A172 (cell line): ENCODE measurements around the gene NADSYN1. TPM values are rescaled to one million over a fixed set of nuclear protein-coding genes. Genes with fewer than 3 reads are reported as not detected.
"Not testable (repeated sequence)": the region's sequence is repeated elsewhere in the genome, so short reads cannot be mapped to it uniquely, and the experiment has no call there.

Source experiments
- DNase-seq: peaks from one replicate; pipeline ENCODE4 v3.0.0-alpha.2; 2015; ENCODE audit warnings: low spot score
- total RNA-seq: library from RNA; depleted of rRNA; stranded (reverse); fragments of >200 nt; shearing (Covaris generic); gene quantifications from 2 replicates; pipeline ENCODE4 v1.2.3, GENCODE V29; 2014; rRNA removed

Gene NADSYN1
- total RNA-seq: 45.1 and 47.3 TPM in 2 replicates

DNA sequence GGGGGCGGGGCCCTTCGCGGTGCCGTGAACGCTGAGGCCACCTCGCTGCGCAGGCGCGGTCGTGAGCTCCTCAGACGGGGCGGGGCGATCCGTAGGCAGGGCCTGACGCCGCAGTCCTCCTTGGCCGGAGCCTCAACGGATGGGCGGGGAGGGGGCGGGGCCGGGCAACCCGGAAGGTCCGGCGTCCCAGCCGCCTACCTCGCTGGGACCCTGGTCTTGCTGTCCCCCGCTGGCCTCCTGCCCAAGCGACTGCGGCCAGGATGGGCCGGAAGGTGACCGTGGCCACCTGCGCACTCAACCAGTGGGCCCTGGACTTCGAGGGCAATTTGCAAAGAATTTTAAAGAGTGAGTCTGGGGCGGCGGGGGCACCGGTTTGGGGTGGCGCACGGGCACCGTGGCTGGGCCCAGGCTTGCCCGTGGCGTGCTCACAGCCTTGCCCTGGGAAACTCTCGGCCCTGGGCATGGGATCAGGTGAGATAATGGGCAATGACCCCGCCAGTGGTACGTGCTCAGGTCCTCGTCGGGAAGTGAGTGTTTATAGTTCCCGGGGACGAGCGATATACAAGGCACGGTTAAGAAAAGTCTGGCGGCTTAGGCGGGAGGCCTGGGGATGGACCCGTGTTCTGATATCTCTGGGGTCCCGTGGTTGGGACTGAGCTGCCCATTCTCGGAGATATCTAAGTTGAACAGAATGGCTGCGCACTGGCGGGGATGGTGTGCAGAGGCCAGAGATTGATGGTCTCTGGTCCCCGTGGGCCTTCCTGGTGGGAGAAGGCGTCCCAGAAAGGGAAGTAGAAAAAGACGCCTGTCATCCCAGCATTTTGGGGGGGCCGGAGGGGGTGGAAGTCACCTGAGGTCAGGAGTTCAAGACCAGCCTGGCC, at the start of gene NADSYN1:
TSS of gene NADSYN1 (plus strand) at position 167 of the 881 bp plus-strand sequence. CDS start at position 261, 94 bp downstream.
- peak; percentile 90 for DNase-seq

DNA sequence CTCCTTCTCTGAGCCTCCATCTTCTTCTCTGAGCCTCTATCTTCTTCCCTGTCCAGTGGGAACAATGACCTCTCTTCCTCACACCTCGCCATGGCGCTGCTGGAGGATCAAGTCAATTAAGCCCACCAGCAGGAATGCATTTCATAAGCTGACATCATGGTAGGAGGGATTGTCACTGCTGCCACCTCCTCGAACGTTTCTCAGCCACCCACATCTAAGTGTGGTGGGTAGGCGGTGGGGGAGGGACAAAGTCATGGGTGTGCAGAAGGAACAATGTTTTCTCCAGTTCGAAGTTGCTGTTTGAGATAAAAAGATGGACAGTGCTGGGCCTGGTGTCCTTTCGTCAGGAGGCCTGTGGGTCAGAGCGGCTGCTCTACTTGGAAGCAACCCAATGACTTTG, 48.8 kb upstream of the NADSYN1 start:
- no peak for DNase-seq

DNA sequence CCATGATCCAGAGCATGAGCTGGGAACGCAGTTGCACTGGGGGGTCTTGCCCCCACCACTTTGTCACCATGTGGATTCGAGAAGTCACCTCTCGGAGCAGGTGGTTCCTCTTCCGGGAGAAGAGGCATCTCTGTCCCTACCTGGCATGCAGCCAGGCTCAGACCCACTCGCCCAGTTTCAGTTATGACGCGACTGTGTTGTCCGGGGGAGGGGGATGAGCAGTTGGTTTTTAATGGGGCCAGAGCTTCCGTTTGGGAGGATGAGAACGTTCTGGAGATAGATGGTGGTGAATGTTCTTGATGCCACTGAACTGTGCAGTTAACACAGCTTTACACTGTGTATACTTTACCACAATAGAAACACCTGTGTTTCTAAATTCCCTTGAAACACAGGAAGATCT, 46.3 kb upstream of the NADSYN1 start:
- DNase-seq: no peak

DNA sequence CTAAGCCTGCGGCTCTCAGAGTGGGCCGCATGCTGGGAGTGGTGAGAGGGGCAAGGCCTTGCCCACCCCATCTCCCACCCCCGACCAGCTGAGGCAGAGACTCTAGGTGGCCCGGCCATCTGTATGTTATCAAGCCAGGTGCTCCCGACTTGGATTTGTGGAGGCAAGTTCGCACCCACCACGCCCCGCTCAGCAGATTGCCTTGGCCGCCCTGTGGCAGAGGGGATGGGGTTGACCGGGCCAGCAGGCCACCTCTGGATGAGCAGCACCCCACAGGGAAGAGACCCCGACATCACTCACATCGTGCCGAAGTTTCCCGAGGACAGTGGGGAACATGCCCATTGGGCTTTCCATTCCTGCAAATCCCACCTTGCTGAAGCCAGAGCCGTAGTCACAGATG, 45.6 kb upstream of the NADSYN1 start:
- no peak for DNase-seq

DNA sequence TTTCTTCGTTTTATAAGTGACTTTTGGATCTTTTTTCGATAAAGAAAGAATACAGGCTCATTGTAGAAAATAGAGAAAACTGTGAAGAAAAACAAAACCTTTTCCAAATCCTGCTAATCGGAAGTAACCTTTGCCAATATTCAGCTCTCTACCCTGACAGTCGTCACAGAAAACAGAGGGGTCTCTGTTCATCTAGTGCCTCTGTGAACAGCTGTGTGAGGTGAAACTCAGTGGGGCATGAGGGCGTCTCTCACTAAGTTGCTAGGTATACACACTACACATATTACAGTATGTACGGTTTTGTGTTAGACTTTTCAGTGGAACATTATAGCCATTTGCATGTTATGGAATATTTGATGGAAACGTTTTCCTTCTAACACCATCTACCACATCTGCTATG, 44.2 kb upstream of the NADSYN1 start:
- DNase-seq: no peak

DNA sequence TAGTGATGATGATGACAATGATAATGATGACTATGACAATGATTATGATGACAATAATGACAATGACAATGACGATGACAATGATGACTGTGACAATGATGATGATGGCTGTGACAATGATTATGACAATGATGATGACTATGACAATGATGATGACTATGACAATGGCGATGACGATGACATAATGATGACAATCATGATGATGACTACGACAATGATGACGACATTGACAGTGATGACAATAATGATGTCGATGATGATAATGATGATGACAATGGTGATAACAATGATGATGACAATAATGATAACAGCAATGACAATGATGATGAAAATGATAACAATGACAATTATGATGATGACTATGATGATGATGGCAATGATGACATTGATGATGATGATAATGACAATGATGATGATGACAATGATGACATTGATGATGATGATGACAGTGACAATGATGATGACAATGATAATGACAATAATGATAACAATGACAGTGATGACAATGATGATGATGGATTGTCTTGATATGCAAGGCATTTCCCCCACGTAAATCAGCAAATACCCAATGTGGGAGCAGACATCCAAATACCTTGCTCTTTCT, 42.5 kb upstream of the NADSYN1 start:
- no peak for DNase-seq

DNA sequence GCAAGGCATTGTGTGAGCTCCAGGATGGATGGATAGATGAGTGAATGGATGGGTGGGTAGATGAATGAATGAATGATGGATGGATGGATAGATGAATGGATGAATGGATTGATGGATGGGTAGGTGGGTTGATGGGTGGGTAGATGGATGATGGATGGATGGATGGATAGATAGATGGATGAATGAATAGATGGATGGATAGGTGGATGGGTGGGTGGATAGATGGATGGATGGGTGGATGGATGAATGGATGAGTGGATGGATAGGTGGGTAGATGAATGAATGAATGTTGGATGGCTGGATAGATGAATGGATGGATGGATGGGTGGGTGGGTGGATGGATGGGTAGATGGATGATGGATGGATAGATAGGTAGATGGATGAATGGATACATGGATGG, 38.4 kb upstream of the NADSYN1 start:
- no peak for DNase-seq

DNA sequence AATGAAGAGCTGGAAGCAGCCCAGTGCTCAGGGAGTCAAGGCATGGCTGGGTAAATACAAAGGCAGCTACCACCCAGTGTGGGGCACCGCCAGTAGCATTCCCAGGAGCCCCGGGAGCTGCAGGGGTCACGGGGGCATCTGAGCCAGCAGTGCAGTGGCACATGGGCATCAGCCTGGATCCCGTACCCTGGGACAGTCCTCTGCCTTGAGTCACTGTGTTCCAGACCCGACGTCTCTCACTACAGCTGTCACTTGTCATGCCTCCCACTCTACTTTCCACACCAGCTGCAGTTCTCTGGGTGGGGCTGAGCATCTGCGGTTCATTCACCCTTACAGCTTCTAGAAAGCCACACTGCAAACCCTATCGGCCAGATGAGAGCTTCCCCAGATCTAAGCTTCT, 34.4 kb upstream of the NADSYN1 start:
- no peak for DNase-seq

DNA sequence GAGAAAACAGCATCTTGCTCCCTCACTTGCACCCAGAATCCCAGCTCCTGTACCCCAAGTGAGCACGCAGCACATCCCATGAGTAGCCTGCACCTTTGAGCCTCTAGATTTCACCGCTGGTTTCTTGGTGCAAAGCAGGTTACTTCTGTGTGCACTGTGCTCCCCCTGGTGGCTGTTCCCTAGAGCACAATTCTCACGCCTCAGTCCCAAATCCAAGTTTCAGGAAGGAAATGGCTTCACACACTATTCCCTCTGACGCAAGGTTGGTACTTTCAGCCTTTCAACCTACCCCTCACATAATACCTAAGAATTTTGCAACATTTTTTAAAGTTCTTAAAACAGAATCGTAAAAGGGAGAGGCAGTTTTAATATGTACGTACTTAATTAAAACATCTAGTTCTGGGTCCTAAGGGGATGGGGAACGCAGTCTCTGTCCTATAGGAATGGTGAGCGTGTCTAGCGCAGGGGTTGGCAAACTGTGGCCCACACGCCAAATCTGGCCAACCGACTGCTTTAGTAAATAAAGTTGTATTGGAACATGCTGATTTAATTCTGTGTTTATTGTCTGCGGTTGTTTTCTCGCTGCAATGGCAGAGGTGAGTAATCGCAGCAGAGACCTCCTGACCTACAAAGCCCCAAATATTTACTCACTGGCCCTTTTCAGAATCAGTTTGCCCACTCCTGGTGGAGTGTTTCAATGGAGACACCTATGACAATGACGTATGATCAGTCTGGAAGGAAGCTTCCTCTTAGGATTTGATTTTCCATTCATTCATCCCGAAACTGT, 32.4 kb upstream of the NADSYN1 start:
- DNase-seq: peak; percentile 47

DNA sequence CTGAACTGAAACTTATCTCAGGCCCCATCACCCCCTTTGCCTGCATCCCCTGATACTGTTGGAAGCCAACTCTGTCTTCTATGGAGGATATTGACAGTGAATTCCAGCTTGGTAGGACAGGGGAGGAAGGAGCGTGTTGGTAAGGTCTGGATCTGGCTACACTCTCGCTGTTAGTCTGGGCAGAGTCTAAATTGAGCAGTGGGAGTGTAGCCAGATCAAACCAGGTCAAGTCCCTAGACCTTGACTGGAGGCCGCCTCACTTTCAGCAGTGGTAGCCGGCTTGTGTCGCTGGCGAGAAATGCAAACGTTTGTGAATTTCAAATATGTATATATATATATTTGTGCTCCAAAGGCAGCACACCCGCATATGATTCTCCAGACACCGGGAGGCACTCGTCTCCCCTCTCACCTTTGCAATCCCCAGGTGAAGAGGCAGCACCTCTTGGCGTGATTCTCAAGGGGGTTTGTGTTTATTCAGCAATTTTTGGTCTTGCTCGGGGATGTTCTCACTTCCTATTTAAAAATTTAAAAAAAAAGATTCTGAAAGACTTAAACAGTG, 31.5 kb upstream of the NADSYN1 start:
- DNase-seq: no peak

DNA sequence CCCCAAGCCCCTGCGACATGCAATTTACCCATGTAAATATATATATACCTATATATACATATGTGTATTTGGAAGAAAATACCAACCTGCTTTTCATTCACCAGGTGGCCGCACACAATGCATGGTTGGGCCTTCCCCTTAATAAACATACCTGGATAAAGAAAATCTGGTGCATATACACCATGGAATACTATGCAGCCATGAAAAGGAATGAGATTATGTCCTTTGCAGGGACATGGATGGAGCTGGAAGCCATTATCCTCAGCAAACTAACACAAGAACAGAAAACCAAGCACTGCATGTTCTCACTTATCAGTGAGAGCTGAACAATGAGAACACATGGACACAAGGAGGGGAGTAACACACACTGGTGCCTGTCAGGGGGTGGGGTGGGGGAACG, 30.7 kb upstream of the NADSYN1 start:
- DNase-seq: not testable (repeated sequence)

DNA sequence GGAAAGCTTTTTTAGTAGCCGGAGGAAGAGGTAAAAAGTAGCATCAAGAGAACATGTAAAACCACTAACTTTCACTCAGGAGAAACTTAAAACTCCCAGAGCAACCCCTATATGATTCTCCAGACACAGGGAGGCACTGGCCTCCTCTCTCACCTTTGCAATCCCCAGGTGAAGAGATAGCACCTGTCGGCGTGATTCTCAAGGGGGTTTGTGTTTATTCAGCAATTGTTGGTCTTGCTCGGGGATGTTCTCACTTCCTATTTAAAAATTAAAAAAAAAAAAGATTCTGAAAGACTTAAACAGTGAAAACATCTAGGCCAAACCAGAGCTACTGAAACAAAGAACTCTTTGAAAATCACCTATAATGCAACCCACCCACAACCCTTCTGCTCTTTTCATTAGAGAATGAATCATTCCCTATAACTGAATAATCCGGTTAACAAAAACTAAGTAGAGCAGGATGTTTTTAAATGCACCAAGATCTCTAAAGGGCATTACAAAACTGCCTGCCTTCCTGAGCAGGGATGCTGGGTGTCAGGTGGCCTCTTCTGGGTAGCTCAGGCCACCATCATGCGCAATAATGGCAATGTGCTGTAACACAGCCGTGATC, 29.7 kb upstream of the NADSYN1 start:
- DNase-seq: no peak

DNA sequence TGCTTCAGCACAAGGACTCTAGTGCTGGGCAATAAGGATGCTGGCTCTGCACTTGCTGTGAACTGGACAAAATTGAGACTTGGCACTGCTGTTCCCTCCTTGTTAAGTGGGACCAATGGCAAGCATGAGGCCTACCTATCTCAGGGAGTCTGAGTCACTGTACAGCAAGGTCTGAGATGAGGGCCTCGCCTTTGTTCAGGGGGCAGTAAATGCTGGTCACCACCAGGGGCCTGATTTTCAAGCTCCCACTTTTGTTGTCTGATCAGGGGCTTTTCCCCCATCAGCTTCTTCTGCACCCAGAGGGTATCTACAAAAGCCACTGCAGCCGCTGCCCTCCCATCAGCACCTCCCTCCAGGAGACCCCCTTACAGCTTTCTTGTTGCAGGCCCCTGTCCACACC, 27.6 kb upstream of the NADSYN1 start:
- DNase-seq: no peak

DNA sequence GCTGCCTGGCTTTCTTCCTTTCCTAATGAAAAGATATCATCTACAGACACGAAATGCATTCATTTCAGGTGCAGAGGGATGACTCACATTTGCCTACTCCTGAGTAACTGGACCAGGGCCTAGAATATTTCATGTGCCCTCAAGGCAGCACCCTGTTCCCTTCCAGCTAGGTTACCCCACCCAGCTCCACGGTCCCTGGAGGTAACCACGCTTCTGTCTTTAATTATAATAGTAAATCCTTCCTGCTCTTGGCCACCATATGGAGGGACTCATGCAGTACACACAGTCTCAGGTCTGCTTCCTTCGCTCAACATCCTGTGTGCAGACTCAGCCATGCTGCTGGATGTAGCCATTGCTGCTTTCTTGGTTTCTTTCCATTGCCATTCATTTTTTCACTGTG, 27.1 kb upstream of the NADSYN1 start:
- peak; percentile 43 for DNase-seq

DNA sequence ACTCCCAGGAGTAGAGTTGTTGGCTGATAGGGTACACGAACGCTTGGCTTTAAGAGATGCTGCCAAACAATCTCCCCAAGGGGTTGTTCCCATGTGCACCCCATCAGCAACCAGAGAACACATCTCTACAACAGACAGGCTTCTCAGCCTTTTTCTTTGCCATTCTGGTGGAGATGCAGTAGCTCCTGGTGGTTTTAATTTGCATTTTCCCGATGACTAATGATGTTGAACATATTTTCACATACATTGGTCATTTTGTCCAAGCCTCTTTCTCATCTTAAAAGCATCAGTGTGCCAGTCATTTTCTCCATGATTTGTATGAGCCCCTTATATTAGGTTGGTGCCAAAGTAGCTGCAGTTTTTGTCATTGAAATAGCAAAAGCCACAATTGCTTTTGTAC, 26.6 kb upstream of the NADSYN1 start:
- no peak for DNase-seq

DNA sequence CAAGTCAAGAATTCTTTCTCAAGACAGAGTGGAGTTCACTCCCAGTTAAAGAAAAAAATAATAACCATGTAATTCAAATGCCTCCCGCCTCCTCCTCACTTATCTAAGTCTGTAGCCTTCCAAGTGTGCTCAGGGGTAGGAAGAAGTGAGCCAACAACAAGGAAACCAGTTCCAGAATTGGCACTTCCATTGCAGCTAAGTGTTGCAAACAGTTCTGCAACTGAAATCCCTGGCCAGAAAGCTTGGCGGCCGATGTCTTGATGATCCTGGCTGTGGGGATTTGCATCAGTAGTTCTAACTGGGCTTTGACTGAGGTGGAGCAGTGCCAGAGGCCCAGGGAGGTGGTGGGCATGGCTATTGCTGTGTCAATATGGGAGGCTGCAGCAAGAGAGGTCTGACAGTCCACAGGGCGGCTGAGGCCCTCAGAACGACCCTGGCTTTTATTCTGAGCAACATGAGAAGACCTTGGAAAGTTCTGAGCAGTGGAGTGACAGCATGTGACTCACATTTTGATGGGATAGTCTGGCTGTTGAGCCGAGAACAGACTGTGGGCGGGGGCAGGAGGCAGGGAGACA, 24.1 kb upstream of the NADSYN1 start:
- DNase-seq: no peak

DNA sequence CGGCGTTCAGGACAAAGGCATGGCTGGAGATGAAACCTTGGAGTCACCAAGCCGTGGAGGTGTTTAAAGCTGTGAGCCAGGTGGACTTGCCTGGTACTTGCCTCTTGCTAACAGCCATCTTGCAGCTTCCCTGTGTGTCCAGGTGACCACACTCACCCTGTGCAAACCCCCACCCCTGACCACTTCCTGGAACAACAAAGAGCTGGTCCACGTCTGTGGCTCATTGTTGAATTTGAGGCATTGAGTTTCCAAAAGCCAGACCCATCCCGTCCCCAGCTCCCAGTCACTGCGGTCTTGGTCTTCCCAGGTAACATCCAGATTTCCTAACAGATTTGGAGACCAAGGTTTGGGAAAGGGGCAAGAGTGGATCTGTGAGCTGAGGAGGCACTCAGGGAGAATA, 23.3 kb upstream of the NADSYN1 start:
- DNase-seq: no peak

DNA sequence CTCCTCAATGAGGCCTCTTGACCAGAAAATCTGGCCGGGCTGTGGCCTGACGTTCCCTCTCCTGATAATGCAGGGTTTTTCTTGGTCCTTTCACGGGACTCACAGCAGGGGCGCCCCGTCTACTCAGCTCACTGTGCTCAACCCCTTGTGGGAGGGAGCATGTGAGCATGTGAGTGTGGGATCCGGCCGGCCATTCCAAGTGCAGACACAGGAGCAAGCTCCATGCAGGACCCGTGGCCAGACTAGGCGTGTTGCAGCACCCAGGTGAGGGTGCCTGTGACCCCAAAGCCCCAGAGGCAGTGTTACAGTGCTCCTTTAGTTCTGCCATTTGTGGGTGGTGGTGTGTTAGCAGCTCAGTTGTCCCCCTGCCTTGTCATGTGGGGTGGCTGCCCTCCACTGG, 22.8 kb upstream of the NADSYN1 start:
- DNase-seq: no peak

DNA sequence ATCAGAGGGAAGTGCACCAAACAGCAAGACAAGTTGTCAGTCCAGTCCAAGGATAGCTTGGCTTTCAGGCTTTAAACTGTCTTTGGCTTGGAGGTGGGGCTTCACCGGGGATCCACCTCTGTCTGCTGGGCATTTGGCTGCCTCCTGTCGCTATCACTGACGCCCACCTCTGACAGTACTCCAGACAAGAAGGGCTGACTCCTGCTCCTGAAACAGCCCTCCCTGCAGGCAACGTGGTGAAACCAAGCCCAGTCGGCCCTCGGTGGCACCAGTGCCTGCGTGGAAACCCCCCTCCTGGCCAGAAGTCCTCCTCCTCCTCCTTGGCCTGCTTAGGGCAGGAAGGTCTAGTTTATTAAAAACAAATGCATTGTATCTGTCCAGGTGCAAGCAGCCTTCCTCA, 21.7 kb upstream of the NADSYN1 start:
- no peak for DNase-seq

DNA sequence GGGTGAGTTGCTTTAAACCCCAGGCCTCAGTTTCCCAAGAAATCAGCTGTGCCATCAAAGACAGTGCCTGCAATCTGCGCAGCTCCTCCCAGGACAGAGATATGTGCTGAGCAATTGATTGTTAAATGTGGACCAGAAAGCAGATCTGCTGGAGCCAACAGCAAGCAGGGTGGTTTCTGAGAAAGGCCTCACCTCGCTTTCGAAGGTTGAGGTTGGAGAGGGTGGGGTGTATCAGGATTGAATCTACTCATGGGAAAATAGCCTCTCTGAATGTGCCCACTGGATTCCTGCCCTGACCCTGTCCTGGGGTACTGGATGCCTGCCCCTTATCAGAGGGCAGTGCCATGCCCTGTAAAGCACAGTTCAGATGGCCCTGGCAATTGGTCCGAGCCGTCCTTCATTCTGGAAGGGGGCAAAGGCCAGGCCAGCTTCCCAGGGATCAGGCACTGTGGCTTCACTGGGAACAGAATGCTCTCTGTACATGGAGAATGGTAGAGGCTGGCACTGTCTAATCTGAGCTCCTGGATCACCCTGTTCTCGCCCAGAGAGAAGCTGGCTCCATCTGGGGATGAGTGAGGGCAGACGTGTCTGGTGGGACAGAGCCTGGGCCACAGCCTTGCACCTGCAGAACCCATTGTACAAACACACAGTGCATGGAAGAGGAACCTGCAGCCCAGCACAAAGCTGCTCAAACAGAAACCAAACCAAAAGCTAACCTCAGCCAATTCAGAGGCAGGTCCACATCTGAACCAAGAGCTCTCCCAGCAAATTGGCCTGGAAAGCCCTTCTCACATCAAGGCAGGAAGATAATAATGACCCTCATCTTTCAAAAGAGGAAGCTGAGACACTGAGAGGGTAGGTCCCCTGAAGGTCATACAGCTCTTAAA, 20.0 kb upstream of the NADSYN1 start:
- no peak for DNase-seq
